ENCODE data around the gene SBK3.
A peak's percentile ranks its signal among the peaks of the same experiment; 100 is the strongest.

Gene SBK3

GRCh38 chr19:55526216-55527196 lies 18.8 kb downstream of the SBK3 start (continued):
- TF ChIP-seq ZNF426 (tag by site-specific recombination; IDR thresholded peaks at IDR 0.05) (no peak), ZNF513 (tag by site-specific recombination; IDR thresholded peaks at IDR 0.05) (no peak), ZNF768 (tag by site-specific recombination; IDR thresholded peaks at IDR 0.05) (no peak), ZNF707 (tag by site-specific recombination; IDR thresholded peaks at IDR 0.05) (no peak), ZBTB26 (tag by site-specific recombination; optimal IDR thresholded peaks at IDR 0.05) (peak; percentile 31), ZNF174 (tag by site-specific recombination; IDR thresholded peaks at IDR 0.05) (no peak), TCF7L2 (IDR thresholded peaks at IDR 0.05; ENCODE audit: borderline replicate concordance, low read depth, low read length) (no peak), ZNF837 (tag by site-specific recombination; IDR thresholded peaks at IDR 0.05) (no peak), ZFP3 (tag by site-specific recombination; IDR thresholded peaks at IDR 0.05; ENCODE audit: low read depth) (no peak), ZBTB10 (tag by site-specific recombination; IDR thresholded peaks at IDR 0.05) (no peak), INSM2 (tag by site-specific recombination; IDR thresholded peaks at IDR 0.05) (no peak), ZNF610 (tag by site-specific recombination; IDR thresholded peaks at IDR 0.05; ENCODE audit: borderline replicate concordance) (no peak), ZNF184 (tag by site-specific recombination; IDR thresholded peaks at IDR 0.05) (no peak), HOXA7 (CRISPR knock-in tag; IDR thresholded peaks at IDR 0.05; ENCODE audit: borderline replicate concordance) (no peak), ZNF776 (tag by site-specific recombination; IDR thresholded peaks at IDR 0.05; ENCODE audit: borderline replicate concordance) (no peak), ZFHX2 (tag by site-specific recombination; conservative IDR thresholded peaks at IDR 0.05) (peak; percentile 72), TRIM28 (IDR thresholded peaks at IDR 0.05; ENCODE audit: borderline replicate concordance, low read length) (no peak), PATZ1 (tag by site-specific recombination; IDR thresholded peaks at IDR 0.05) (no peak; the same call in 1 of the 2 replicates), ZNF19 (tag by site-specific recombination; IDR thresholded peaks at IDR 0.05; ENCODE audit: low read depth) (no peak), AEBP2 (tag by site-specific recombination; IDR thresholded peaks at IDR 0.05; ENCODE audit: borderline replicate concordance) (no peak), ZNF157 (tag by site-specific recombination; IDR thresholded peaks at IDR 0.05) (no peak), KLF9 (tag by site-specific recombination; IDR thresholded peaks at IDR 0.05; ENCODE audit: low read depth) (no peak), ATF2 (tag by site-specific recombination; IDR thresholded peaks at IDR 0.05; ENCODE audit: low read depth) (no peak), ZFP41 (tag by site-specific recombination; IDR thresholded peaks at IDR 0.05; ENCODE audit: borderline replicate concordance) (no peak), ZBTB8A (tag by site-specific recombination; IDR thresholded peaks at IDR 0.05) (peak; percentile 53), YY2 (tag by site-specific recombination; IDR thresholded peaks at IDR 0.05) (no peak)
